ENCODE results near the gene TAS2R10. TPM values are rescaled to one million over a fixed set of nuclear protein-coding genes. Genes with fewer than 3 reads are reported as not detected.

Gene TAS2R10
- total and polyA plus RNA-seq, 2 of the 8 experiments (the other 6 are each of a cell fraction or from before 2014, with no cell fraction given) = 0.08 TPM; not detected in 1

DNA sequence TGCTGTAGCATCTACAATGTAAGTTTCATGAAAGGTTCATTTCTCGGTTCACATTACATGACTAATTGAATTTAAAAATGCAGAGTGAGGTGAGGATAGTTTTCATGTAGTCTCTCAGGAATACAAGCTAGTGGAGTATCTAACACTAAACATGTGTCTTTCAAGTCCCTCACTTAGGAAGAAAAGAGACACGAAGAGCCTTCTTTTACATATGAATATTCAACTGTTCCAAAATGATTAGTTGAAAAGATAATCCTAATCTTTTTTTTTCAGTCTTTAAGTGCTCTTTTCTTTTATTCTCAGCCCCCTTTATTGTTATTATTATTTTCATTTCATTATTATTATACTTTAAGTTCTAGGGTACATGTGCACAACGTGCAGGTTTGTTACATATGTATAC is 12.3 kb upstream of the TAS2R10 start:
- FAIRE-seq = no peak
- no peak overlapping the region for H4K5ac ChIP-seq (ENCODE audit: insufficient read length, low read depth, low read length)
- no peak overlapping the region for H3K4me3 ChIP-seq (ENCODE audit: extremely low read depth in 1 of 4, insufficient read depth in 2 of 4, low read depth in 3 of 4, low read length in 4 of 4)
- no peak overlapping the region for H2BK12ac ChIP-seq (ENCODE audit: low read depth, low read length)
- no peaks in the 10 kb centered on the region for H3K79me1 ChIP-seq (ENCODE audit: low read depth, low read length)
- WGBS, 2 experiments (ENCODE audit: extremely low coverage in 1 of 2, insufficient coverage in 1 of 2, insufficient read length in 1 of 2, insufficient replicate concordance in 2 of 2, low coverage in 1 of 2, low lambda C conversion rate in 2 of 2, missing lambda C conversion rate in 1 of 2) = 70% methylated on average over 3 of the region's 3 CpGs; no CpG with 5 or more reads in 1 of the 2 experiments
- H2BK20ac ChIP-seq (ENCODE audit: low read length) = no peak overlapping the region
- no peak for DNase-seq (ENCODE audit: low read depth in 1 of 2, low spot score in 2 of 2)
- H3K23me2 ChIP-seq (ENCODE audit: low read depth, low read length) = no peaks in the 10 kb centered on the region
- H3K36me3 ChIP-seq (ENCODE audit: control insufficient read depth in 2 of 4, insufficient read depth in 4 of 4, low read length in 3 of 4) = no peaks in the 10 kb centered on the region
- H3K9me3 ChIP-seq (ENCODE audit: insufficient read depth in 2 of 2, low read depth in 1 of 2, low read length in 1 of 2) = no peaks in the 10 kb centered on the region
- no peaks in the 10 kb centered on the region for H3K79me2 ChIP-seq (ENCODE audit: control insufficient read depth in 1 of 2, insufficient read depth in 2 of 2, low read length in 2 of 2)
- no peak overlapping the region for H2BK15ac ChIP-seq (ENCODE audit: low read length)
- H3K27me3 ChIP-seq (replicated peaks in 1 of 4; ENCODE audit: control insufficient read depth in 3 of 4, extremely low read depth in 1 of 4, insufficient read depth in 3 of 4, low read length in 3 of 4) = no peaks in the 10 kb centered on the region
- no peak overlapping the region for H2AK5ac ChIP-seq (ENCODE audit: low read depth, low read length)
- H3K4me1 ChIP-seq (replicated peaks in 1 of 4; ENCODE audit: control insufficient read depth in 3 of 4, insufficient read depth in 4 of 4, low read length in 3 of 4) = peaks cover 0 to 2% (median 0%) of the 10 kb centered on the region in 4 experiments; a peak in 1 of 7 replicates
- no peak overlapping the region for H2AFZ ChIP-seq (ENCODE audit: low read length)
- no peak overlapping the region for H2BK5ac ChIP-seq (ENCODE audit: low read depth, low read length)
- no peak overlapping the region for H4K8ac ChIP-seq (ENCODE audit: extremely low read depth, insufficient read depth, low read length)
- no peak overlapping the region for H4K91ac ChIP-seq (replicated peaks; ENCODE audit: insufficient read length, low read length)
- no peak overlapping the region for H3K27ac ChIP-seq (ENCODE audit: low read depth, low read length)
- no peak overlapping the region for H3K4me2 ChIP-seq (ENCODE audit: insufficient read depth in 1 of 2, low read depth in 2 of 2, low read length in 2 of 2)
- no peak overlapping the region for H3K23ac ChIP-seq (ENCODE audit: insufficient read length)
- ChIA-PET POLR2A (ENCODE audit: partially characterized antibody) (no interaction called here), CTCF (ENCODE audit: partially characterized antibody) (no interaction called here)
- no peak overlapping the region for H3K14ac ChIP-seq (ENCODE audit: insufficient read length)
- H2BK120ac ChIP-seq (replicated peaks; ENCODE audit: low read depth, low read length) = no peak overlapping the region
- H3K18ac ChIP-seq (ENCODE audit: extremely low read depth, low read length) = no peak overlapping the region
- H3K9ac ChIP-seq (replicated peaks in 1 of 4; ENCODE audit: extremely low read depth in 1 of 4, low read depth in 3 of 4, low read length in 3 of 4) = no peak overlapping the region
- H3K4ac ChIP-seq (replicated peaks; ENCODE audit: insufficient read length, low read depth, low read length) = no peak overlapping the region
- no peak overlapping the region for H3K56ac ChIP-seq (replicated peaks; ENCODE audit: insufficient read length, low read depth, low read length)
- no peaks in the 10 kb centered on the region for H4K20me1 ChIP-seq (replicated peaks in 1 of 2; ENCODE audit: control insufficient read depth in 1 of 2, insufficient read depth in 2 of 2, low read length in 2 of 2)
- TF ChIP-seq HDAC2 (IDR thresholded peaks at IDR 0.05; ENCODE audit: borderline replicate concordance in 1 of 2, low read depth in 2 of 2, low read length in 2 of 2) = no peak

Measured in H1 (cell line).